GM18909 (cell line): ENCODE results near the gene PAGE2B.
"Not testable (repeated sequence)": the region's sequence is repeated elsewhere in the genome, so short reads cannot be mapped to it uniquely, and the experiment has no call there.

Experiments
- ATAC-seq: cut with Tn5 transposase; IDR thresholded peaks from one replicate; pipeline ENCODE4 v1.9.1; 2021; ENCODE audit warnings: mild to moderate bottlenecking; ENCODE audit not compliant: unreplicated experiment, poor library complexity

Gene PAGE2B, protein sequence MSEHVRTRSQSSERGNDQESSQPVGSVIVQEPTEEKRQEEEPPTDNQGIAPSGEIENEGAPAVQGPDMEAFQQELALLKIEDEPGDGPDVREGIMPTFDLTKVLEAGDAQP

GRCh38 chrX:55074851-55075467 lies at the start of gene PAGE2B:
Gene PAGE2B, plus strand, starts transcription at chrX:55075030. Its CDS starts 1,012 bp downstream, at chrX:55076042.
- ATAC-seq = no peak

DNA sequence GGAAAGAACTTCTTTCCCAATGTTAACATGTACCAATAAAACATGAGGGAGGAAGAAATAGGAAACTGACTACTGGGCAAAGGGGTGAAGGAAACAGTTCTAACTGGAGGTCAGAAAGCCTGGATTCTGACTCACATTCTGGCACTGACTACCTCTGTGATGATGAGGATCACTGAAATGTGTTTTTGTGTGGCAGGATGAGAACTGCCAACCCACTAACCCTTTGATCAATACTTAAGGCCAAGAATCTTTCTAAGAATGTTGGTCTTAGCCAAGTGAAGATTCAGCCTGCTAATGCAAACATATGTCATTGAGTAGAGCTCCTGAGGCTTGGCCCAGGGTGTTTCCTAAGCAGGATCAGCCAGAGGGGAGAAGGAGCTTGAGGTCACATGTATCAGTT lies 48.7 kb upstream of the PAGE2B start:
- ATAC-seq = no peak

- ATAC-seq = no peak
Observed at GRCh38 chrX:55026840-55027239, 48.0 kb upstream of the PAGE2B start.

DNA sequence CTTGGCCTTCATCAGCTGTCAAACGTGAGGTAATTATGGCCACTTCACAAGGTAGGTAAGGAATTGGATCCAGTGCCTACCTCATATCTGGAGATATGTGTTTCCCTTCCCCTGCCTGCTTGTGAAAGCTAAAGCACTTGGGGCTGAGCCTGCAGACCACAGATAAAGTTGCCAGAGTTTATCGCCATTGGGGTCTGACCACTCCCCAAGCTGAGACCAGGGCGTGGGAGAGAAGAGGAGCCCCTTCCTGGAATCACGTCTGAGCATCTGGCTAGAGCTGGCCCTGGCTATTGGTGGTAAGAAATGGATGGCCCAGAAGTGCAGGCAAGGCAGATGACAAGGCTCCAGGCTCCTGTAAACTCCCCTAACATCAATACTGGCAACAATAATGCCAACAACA lies 46.8 kb upstream of the PAGE2B start:
- no peak for ATAC-seq

DNA sequence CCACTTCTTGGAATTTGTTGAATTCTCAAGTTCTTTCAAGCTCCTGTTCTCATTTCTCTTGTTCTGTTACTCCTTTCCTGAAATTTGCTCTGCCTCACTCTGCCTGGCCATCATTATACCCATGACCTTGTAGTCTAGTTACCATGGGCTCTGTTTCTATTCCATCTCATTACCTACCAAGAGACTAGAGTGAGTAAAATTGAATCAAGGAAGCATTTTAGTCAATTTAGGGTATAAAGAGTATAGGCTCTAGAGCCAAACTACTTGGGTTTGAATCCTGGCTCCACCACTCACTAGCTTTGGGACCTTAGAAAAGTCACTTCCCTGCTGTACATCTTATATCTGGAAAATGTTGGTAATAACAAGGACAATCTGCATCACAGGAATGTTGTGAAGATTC lies 46.2 kb upstream of the PAGE2B start:
- no peak for ATAC-seq

- ATAC-seq = no peak
Observed at GRCh38 chrX:55029291-55029690, 45.5 kb upstream of the PAGE2B start.

DNA sequence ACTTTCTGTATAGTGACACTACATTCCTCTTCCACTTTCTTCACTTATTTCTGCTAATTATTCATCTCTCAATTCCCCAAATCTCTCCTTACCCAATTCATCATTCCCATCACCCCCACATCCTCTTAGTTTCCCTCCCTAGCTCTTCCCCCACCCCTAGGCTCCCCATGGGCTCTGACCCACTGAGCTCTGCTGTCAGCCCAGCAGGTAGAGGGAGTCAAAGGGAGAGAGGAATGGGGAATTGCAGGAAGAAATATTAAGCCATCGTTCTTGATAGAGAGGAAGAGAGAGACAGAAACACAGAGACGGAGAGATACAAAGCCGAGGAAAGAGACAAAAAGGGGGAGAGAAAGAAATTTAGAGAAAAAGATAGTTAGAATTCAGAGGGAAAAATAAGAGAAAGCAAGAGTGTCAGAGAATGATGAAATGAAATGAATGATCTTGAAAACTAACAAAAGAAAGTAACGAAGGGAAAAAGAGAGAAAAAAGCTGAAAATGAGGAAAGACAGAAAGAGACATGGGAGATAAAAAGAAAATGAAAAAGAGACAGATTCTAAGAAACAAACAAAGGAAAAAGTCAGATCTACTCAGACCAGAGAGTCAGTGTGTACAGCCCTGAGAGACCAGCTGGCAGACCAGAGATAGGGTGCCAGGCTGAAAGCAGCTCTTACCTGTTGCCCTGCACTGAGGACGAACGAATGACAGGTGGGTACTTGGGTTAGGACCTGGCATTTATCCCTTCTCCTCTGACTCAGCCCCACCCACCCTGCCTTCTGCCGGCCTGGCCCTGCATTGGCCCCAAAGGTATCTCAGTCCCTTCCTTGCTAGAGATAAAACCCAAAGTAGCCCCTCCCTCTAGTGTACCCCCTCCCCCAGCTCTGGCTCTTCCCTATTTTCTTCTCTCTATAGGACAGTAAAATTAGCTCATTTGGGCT lies 44.3 kb upstream of the PAGE2B start, which contains the start of gene ALAS2:
ALAS2 (minus strand) TSS at position 707 of the 935 bp plus-strand sequence. CDS start 4,977 bp downstream, outside the sequence.
- no peak for ATAC-seq

DNA sequence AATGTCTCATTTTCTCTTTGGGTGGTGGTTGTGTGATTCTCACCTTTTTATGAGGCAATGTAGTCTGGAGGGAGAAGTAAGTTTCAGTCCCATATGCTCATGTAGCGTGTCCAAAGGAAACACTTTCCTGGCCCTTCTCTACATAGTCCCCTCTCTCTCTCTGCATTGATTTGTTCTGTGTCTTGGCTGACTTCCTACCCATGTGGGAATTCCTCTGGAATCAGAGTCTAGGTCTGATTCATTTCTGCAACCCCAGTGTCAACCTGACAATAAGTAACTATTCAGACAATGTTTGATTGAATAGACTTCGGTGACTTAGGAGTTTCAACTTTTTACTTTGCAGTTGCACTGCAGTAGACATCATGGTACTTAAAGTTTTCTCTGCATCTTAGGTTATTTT lies 41.4 kb upstream of the PAGE2B start:
- ATAC-seq = no peak

DNA sequence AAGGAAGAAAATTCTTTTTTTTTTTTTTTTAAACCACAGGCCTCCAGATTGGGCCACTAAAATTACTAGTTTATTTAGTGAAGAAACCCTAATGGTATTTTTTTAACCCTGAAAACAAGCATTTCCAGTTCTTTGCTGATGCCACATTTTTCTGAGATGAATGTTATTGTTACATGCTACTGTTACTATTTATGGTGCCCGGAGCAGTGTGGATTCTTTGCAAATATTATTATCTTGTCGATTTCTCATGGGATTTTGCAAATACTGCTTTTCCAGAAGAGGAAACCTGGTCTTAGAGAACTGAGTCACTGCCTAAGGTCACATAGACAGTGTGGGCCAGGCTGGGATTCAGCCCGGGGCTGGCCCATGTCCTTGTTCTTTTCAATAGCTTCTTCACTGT lies 35.4 kb upstream of the PAGE2B start:
- ATAC-seq = no peak

- ATAC-seq = no peak
Observed at GRCh38 chrX:55041514-55041913, 33.3 kb upstream of the PAGE2B start.

DNA sequence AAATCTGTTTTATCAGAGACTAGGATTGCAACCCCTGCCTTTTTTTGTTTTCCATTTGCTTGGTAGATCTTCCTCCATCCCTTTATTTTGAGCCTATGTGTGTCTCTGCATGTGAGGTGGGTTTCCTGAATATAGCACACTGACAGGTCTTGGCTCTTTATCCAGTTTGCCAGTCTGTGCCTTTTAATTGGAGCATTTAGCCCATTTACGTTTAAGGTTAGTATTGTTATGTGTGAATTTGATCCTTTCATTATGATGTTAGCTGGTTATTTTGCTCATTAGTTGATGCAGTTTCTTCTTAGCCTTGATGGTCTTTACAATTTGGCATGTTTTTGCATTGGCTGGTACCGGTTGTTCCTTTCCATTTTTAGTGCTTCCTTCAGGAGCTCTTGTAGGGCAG lies 24.2 kb upstream of the PAGE2B start:
- not testable (repeated sequence) for ATAC-seq

GRCh38 chrX:55056820-55057674 lies 17.8 kb upstream of the PAGE2B start:
- ATAC-seq = no peak

DNA sequence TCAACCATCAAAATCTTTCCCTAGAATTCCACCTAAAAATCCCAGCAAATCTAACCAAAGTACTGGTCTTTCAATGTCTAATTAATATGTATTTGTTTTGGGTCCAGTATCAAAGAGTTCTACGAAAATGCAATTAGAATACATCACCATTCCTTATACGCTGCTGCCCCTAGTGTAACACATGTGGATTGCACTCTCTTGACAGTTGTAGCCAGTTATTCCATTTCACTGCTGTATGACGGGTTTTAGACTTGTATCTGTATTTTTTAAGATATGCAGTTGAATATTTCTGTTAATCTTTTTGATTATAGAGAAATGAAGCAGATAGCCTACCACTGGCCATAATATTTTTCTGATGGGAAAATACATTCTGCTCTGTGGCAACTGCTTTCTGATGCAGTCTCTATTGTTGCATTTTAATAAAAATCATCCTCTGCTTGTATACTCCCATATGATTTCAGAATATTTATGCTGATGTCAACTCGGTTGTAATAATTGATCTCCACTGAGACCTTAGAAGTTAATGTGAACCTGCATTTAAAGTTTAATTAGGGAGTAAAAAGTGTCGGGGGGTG lies 17.1 kb upstream of the PAGE2B start:
- ATAC-seq = peak; percentile 71

DNA sequence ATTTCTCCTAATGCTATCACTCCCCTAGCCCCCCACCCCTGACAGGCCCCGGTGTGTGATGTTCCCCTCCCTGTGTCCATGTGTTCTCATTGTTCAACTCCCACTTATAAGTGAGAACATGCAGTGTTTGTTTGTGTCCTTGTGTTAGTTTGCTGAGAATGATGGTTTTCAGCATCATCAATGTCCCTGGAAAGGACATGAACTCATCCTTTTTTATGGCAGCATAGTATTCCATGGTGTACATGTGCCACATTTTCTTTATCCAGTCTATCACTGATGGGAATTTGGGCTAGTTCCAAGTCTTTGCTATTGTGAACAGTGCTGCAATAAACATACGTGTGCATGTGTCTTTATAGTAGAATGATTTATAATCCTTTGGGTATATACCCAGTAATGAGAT lies 7.7 kb upstream of the PAGE2B start:
- not testable (repeated sequence) for ATAC-seq

GRCh38 chrX:55072286-55072685 lies 2.5 kb upstream of the PAGE2B start:
- no peak for ATAC-seq

DNA sequence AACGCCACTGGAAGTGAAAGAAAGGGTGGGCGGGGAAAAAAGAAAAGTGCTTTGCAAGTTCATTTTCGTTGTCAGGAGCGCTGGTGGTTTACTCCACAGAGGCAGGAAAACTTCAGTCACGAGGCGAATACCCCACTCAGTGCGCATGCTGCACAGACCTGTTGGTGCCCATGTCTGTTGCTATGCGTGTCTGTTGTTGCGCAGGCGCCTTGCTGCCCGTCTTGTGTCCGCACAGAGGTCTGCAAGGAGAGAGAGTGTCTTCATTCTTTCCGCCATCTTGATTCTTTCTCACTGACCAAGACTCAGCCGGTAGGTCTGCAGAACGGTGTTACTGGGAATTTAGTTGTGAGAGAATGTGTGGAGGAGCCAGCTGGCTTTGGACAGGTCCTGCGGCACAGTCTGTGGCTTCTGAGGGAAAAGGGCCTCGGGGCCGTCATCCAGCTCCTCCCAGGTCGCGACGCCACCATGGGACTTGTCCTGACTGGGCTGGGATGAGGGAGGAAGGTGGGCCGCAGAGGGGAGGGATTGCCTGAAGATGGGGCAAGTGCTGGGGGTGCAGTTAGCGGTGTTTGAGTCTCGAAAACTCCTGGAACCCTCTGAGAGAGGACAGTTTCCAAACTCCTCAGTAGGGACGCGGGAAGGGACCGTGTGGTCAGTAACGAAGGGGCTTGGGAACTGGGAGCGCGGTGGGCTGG lies 14.1 kb downstream of the PAGE2B start, which contains the start of gene PAGE2:
PAGE2 (plus strand) TSS at position 224 of the 695 bp plus-strand sequence. CDS start 1,003 bp downstream, outside the sequence.
- ATAC-seq = no peak

DNA sequence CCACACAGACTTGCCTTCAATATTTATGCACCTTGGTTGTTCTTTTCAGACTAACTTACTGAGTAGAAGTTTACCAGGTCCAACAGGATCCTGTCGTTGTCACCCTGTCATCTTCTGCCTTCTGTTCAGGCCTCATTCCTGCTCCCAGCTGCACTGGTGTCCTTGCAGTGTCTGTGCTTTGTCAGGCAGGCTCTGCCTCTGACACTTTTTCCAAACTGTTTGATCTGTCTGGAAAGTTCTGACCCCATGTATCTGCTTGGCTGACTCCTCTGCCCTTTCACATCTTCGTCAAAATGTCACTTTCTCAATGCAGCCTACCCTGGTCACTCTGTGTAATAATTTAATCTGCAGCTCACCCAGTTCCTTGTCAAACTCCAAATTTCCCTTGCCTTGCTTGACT lies 23.9 kb downstream of the PAGE2B start:
- ATAC-seq = no peak

GRCh38 chrX:55099162-55099561 lies 24.3 kb downstream of the PAGE2B start:
- no peak for ATAC-seq

DNA sequence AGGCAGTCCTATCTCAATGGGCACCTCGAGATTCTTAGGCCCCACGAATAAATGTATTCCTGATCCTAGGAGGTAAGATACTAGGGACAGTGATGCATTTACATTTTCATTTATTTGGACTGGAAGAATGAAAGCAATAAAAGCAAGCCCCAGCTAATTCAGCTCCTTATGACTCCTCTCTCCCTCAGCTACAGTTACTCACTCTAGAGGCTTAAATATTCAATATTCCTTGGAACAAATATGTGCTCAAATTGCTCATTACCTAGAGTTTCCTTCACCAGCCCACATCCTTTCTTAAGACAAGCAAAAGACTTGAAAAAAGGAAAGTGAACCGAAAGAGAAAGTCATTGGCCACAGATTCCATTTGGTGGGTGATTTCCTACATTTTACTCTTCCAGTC lies 27.9 kb downstream of the PAGE2B start:
- no peak for ATAC-seq
